Hepatocyte (in vitro differentiated cells): Measurements from ENCODE around the gene PAX5.

Experiments used
- CTCF ChIP-seq: fragments of 200-600 bp; sonication (generic); IDR thresholded peaks from 2 replicates; pipeline ENCODE4 v1.5.1; 2016; ENCODE audit warnings: antibody characterized with exemption, mild to moderate bottlenecking; ENCODE audit not compliant: poor library complexity
- EZH2 ChIP-seq: fragments of 200-600 bp; sonication (generic); IDR thresholded peaks from 2 replicates; pipeline ENCODE4 v1.6.1; 2016; ENCODE audit warnings: antibody characterized with exemption, mild to moderate bottlenecking, borderline replicate concordance
- EZH2phosphoT487 ChIP-seq: fragments of 200-600 bp; sonication (generic); IDR thresholded peaks from one replicate; pipeline ENCODE4 v1.6.1; 2018; ENCODE audit warnings: antibody characterized with exemption, mild to moderate bottlenecking, low read depth, moderate library complexity; ENCODE audit not compliant: unreplicated experiment, severe bottlenecking

DNA sequence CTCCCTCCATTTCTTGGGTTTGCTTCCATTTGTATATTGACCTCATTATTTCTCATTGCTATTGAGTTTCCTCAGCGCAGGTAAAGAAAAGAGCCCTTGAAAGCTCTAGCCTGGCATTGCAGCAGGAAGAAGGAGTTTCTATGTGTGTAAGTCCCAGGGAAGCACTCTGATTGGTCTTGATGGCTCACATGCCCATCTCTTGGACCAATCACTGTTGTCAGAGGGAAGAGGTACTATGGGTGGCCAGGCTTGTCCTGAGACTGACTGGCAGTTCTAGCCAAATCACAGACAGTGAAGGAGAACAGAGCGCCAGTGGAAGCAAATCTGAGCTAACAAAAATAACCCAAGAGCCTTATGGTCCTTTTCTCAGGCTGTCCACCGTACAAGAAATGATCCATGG, 219.0 kb downstream of the PAX5 start:
- TF ChIP-seq CTCF (no peak), EZH2 (no peak), EZH2phosphoT487 (no peak)
